ENCODE data around the gene SLC38A2.

Gene SLC38A2

DNA sequence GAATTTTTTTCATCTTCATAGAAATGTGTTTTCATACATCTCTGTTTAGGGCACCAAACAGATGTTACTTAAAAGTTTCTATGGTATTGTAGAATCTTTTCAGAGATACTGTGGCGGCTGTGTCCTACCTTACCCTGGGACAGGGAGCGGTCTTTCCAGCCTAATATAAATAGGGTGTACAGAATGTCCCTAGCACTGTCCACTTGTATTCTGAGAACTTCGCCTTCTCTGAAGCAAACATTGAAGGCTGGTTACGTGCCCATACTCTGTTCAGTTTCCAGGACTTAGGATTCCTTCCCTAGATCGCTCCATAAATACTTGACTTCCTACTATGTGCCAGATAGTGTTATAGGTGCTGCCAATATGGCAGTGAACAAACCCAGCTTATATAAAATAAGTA is 24.3 kb upstream of the SLC38A2 start:
- DNase-seq (ENCODE audit: extremely low read depth in 1 of 2, low read depth in 1 of 2), result no peak

DNA sequence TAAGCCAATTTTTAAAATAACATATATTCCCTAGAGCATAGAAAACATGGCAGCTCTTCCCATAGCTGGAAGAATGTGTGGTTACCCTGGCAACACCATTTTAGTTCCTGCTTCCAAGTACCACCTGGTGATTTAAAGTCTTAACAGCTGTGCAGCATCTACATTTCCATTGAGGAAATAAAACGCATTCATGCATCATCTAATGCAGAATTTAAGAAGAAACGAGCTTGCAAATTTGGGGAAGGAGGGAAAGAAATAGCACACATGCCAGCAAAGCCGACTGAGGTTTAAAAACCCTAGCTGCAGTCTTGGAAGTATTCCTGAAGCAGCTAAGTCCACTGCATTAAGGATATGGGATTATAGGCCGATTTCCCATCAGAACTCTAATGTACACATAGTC is 22.8 kb upstream of the SLC38A2 start:
- DNase-seq (ENCODE audit: extremely low read depth in 1 of 2, low read depth in 1 of 2), result no peak

DNA sequence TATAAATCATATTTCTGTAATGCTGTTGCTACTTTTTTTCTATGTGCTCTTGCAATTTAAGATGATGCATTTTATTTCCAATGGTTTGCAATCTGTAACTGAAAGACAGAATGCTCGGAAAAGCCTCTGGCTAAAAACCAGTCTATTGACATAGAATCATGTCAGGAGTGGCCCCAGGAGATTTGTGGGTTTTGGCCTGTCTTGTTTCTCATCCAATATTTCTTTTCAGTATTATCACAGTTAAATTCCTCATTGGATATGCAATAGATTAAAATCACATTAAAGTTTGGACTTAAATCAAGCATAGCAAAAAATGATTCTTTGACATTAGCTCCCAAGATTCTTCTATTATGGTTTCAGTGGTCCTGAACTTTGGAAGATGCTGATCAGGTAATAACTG is 19.1 kb upstream of the SLC38A2 start:
- no peak for DNase-seq (ENCODE audit: extremely low read depth in 1 of 2, low read depth in 1 of 2)

DNA sequence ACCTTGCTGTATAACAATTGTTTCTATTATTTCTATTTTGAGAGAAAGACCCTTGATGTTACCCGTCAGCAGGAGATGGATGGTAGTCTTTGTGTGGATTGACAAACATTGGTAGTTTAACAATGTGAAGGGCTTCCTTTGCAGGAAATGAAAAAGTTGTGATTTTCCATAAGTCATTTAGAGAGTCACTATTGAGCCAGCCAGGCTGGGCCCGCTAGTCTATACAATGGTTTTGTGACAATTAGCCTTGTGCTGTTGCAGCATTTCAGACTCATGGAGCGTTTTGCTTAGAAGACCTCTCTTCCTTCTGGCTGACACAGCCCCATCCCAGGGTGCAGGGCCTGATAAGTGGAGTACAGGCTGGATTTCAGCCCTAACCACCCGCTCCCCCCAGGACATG is 18.3 kb upstream of the SLC38A2 start:
- no peak for DNase-seq (ENCODE audit: extremely low read depth in 1 of 2, low read depth in 1 of 2)

DNA sequence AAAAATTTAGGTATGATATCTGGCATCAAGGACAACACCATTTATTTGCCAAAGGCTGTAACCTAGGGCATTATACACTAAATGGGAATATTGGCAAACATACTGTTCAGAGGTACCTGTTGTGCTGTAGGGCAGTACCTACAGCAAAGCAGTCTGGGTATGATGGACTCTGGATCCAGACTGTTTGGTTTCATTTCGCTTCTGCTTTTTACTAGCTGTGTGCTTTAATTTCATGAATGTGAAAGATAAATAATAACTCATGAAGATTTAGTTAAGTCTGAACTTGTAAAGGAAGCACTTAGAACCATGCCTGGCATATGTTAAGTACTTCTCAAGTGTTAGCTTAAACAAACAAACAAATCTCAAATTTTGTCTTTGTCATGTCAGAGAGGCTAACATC is 17.7 kb upstream of the SLC38A2 start:
- no peak for DNase-seq (ENCODE audit: extremely low read depth in 1 of 2, low read depth in 1 of 2)

DNA sequence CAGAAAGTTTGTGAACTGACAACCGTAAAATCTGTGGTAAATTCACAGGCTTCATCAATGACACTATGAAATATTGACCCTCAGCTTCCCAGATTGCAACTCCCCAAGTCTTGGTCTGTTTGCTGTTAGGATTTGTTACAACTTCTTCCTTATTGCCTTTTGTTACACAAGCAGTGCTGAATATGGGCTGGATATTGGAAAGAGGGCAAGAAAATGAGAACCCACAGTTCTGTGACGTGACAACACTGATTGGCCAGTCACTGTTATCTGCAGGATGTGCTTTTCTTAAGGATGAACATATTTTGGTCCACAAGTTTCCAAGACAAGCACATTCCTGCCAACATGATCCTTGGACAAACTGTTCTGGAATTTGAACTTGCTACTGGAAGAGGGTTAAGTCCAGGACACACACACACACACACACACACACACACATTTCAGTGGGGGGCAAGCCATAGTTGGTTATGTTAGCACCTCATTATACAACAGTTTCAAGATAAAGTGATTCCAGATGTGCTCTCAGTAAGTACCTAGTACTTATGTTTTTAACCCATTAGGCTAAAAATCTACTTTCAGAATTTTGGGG is 16.6 kb upstream of the SLC38A2 start:
- no peak for DNase-seq (ENCODE audit: extremely low read depth in 1 of 2, low read depth in 1 of 2)

DNA sequence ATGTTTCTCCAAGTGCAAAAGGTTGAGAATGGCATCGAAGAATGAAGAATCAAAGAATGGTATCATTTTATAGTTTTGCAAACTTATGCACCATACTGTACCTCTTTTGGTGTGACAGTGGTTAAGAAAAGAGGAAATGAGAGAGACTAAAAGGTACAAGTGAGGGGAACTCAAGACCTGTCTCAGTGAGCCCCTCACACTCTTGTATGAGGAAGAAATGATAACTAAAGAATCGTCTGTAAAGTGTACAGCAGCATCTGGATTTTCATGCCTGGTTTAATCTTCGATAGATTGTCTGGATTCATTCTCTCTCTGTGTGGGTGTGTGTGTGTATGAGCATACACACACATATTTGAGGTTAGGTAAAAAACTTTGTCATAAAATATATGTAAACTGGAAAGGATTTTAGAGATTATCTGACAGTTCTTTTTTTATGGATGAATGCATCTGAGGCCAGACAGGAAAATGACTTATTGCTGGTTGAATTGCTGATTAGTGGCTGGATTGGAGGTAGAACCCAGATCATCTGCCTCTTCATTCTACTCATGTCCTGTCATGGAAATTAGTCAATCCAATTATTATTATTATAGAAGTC is 16.0 kb upstream of the SLC38A2 start:
- DNase-seq (ENCODE audit: extremely low read depth in 1 of 2, low read depth in 1 of 2), result no peak

DNA sequence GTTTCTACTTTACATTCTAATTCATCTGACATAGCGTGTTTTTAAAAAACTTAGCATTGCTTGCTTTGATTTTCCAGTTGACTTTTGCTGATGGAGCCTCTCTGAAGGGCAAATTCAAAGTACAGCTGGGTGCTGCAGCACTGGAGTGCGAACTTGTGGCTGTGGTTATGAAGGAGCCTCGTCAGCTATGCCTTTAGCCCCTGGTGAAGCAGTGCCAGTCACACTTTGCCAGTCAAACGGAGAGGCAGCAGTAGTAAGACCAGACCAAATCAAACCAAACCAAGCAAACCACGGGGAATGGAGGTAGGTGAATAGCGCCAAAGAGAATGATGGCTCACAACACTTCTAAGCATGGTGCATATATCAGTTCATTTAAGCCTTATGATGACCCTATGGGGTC is 15.1 kb upstream of the SLC38A2 start:
- DNase-seq (ENCODE audit: extremely low read depth in 1 of 2, low read depth in 1 of 2), result no peak

DNA sequence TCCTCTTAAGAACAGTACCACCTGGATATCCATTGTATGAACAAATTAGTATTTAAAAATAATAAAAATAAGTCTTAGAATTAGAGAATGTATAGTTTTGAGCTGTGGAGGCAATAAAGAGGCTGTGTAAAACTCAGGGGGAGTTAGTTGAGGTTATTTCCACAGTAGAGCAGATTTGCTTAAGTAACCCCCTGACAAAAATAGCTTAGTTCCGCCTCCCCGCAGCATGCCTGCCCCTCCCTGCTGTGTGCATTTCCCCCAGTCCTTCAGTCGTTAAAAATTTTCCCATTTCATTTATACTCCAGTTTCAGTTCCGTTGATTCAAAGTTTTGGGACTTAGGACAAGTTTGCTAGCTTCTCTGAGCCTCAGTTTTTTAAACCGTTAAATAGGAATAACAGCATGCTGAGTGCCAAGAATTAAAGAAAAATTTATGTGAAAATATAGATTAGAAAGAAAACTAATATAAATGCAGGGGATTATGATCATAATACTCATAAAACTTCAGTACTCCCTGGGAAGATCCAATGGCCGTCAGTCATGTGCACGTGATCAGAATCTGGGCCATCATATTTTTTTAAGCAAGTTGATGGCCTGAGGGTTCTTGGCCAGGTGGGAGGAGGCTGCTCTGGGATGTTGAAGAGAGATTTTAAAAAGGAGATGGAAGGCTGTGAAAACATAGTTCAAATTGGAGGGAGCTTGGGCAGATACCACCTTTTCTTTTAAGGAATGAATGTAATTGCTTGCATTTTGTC is 14.5 kb upstream of the SLC38A2 start:
- DNase-seq (ENCODE audit: extremely low read depth in 1 of 2, low read depth in 1 of 2), result no peak

DNA sequence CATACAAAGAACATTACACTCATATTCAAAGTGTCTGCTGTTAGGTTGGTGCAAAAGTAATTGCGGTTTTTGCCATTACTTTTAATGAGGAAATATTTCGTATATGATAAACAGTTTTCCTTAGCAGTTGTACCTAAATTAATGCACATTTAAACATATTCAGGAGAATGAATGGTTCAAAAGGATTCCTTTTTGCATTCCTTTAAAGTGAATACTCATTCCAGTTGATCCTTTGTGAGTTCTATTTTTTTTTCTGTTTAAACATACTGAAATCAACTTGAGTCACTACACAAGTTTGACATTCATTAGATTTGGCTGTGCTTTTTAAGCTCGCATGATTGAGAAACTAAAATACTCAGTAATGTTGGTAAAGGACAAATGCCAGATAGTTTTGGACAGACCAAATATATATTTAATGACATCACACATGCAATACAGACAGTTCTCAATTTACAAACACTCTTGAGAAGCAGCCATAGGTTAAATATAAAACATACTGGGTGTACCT is 13.8 kb upstream of the SLC38A2 start:
- no peak for DNase-seq (ENCODE audit: extremely low read depth in 1 of 2, low read depth in 1 of 2)

DNA sequence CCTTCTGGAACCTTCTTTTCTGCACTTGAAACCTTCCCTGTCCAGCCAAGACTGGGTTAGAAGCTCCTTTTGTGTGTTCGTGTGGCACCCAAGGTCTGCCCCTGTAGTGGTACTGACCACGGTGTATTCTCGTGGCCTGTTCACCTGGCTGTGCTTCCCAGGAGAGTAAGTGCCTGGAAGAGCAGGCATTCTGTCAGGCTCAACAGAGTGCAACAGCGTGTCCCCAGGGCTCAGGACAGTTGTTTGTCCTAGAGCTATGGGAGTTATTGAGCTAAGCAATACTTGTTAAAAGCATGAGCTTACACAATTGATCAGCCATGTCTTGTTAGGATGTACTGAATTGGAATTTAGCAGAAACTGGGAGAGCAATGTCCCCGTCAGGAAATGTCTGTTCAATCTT is 12.9 kb upstream of the SLC38A2 start:
- DNase-seq (ENCODE audit: extremely low read depth in 1 of 2, low read depth in 1 of 2), result no peak

DNA sequence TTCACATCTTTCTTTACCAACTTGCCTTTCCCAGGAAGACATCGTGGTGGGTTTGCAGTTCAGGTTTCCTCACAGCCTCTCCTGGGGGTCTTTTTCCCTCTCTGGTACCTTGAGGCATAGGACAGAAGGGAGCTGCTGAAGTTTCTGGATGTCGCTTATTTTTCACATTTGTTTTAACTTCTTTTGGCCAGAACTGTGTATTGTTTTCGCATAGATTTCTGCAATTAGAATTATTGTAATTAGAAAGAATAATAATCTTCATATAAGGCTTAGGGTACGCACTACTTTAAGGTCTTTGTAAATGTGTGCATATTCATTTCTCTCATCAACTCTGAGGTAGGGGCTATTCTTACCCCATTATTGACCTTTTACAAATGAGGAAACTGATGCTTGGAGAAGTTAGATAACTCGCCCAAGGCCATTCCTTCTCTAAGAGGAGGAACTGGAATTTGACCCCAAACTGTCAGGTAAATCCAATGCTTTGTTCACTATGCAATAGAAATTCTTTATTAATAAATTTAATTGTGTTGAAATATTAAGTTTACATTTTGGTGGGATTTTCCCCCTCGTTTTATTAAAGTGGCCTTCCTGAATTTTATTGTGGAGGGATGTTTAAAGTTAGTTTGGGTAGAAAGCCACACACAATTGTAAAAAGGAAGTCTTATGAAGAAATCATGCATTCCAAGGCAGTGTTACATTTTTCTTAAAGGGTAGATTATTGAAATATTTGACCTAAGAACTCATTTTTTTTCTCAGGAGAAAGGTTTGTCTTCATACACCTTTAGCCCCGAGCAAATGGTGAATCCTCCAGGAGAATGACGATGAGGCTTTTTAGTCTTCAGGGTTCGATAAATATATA is 12.1 kb upstream of the SLC38A2 start:
- DNase-seq (ENCODE audit: extremely low read depth in 1 of 2, low read depth in 1 of 2), result no peak

DNA sequence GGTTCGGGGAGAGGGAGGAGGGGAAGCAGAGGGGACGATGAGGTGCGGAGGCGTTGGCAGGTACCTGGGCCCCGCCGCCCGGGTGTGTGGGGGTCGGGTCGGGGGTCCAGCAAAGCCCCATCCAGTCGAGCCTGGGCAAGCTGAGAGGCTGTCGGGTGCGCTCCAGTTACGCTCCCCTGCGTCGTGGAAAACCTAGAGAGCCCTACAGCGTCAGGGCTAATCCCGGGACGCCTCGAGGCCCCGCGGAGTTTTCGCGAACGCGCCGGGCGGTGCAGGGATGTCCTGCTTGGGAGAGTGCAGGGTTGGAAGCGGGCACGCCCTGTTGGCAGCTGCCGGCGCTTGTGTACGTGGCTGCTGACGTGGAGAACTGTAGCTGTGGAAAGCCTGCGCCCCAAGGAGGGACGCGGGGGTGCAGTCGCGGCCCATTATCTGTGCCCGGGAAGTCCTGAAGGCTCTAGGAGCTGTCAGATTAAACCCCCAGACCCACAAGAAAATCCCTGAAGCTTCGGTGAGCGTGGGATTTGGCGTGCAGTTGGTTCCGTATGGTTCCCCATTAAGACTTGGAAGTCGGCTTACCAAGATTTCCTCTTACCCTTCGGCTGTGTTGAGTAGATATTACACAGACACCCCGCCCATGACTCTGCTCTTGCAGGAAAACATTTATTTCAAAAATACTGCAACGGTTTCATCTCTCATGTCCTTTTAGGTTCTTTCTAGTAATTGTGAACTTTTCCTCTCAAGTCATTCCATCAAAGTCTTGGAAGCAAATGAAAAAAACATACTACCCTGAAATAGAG is 11.3 kb upstream of the SLC38A2 start:
- DNase-seq (ENCODE audit: extremely low read depth in 1 of 2, low read depth in 1 of 2), result peak; percentile 51 to 52

DNA sequence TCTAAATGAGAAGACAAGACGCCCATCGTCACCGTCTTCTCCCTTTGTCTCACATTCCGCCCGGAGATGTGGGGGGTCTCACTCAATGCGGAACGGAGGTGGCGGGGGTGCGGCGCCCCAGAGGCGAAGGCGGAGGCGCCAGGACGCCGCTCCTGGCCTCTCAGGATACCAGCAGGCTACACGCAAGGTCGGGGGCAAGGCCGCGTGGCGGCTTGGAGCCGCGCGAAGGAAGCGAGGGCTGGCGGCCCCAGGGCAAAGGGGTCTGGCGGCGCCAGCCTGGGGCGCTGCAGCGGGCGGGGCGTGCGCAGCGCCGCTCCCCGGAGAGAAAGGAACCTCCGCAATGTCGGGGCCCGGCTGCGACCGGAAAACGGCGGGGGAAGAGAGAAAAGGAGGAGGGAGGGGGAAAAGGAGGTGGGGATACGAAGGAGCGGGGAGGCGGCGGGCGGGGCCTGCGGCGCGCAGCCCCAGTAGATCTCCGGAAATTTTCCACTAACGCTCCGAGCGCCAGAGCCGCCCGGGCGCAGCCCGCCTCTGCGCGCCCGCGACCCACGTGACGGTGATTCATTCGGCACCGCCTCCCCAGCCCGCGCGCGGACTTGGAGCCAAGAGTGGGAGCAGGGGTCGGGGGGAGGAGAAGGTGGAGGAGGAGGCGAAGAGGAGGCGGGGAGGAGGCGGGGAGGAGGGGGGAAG is 10.5 kb upstream of the SLC38A2 start:
- peak; percentile 79 to 91 for DNase-seq (ENCODE audit: extremely low read depth in 1 of 2, low read depth in 1 of 2)

DNA sequence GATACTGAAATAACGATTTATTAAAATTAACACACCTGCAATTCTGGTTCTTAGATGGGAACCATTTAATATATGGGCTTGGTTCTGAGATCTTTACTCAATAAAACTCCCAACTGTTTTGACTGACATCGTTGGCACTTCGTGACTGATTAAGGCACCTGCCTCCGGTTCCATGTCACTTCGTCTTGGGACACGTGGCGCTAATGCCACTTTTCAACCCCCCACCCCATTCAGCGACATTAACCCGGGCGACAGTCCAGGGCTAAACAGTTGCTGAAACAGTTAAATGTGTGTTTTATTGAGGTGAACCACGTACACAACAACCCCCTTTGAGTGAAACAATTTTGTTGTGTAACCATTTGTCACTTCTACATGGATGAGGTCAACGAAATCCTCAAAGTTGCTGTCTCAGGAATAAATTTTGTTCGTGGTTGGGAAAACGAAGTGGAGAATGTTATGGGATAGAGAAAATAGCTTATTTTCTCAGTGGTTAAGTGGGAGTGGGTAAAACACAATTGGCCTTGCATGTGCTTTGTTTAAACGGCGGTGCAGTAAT is 9.9 kb upstream of the SLC38A2 start:
- no peak for DNase-seq (ENCODE audit: extremely low read depth in 1 of 2, low read depth in 1 of 2)

DNA sequence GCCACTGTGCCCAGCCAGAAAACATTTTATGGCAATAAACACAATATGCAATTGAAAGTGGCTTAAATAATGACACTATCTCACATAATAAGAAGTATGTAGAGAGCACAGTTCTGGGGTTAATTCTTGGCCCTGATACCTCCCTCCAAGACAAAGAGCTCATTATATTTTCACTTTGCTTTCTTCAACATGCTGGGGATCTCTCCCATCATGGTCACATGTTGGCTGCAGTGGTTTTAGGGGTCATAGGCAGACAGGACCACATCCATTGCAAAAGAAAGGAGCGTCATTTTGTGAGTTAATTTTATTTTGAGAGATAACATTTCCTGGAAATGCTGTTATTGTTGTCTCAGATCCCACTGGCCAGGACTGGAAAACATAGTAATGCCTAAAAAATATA is 8.3 kb upstream of the SLC38A2 start:
- no peak for DNase-seq (ENCODE audit: extremely low read depth in 1 of 2, low read depth in 1 of 2)

DNA sequence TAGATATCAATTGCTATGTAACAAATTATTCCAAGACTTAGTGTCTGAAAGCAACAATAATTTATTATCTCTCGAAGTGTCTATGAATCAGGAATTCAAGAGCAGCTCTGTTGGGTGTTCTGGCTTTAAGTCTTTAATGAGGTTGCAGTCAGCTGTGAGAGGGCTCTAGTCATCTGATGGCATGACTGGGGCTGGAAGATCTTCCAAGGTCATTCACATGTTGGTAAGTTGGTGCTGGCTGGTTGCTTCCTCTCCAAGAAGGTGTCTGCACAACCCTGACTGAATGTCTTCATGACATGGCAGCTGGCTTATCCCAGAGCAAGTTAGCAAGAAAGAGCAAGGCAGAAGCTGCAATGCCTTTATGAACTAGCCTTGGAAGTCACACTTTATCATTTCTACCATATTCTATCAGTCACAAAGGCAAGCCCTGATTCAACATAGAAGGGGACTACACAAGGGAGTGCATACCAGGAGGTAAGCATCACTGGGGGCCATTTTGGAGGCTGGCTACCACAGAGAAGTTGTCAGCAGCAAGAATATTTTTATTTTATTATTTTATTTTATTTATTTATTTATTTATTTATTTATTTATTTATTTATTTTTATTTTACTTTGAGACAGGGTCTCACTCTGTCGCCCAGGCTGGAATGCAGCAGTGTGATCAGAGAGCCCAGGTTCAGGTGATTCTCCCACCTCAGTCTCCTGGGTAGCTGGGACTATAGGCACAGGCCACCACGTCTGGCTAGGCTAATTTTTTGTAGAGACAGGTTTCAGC is 7.6 kb upstream of the SLC38A2 start:
- no peak for DNase-seq (ENCODE audit: extremely low read depth in 1 of 2, low read depth in 1 of 2)

DNA sequence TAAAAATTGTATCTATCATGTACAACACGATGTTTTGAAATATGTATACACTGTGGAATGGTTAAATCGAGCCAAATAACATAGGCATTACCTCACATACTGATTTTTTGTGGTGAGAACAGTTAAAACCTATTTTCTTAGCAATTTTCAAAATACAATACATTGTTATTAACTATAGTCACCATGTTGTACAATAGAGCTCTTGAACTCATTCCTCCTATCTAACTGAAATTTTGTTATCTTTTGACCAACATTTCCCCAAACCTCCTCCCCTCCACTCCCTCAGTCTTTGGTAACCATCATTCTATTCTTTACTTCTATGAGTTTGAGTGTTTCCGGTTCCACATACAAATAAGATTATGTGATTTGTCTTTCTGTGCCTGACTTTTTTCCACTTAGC is 6.8 kb upstream of the SLC38A2 start:
- no peak for DNase-seq (ENCODE audit: extremely low read depth in 1 of 2, low read depth in 1 of 2)

DNA sequence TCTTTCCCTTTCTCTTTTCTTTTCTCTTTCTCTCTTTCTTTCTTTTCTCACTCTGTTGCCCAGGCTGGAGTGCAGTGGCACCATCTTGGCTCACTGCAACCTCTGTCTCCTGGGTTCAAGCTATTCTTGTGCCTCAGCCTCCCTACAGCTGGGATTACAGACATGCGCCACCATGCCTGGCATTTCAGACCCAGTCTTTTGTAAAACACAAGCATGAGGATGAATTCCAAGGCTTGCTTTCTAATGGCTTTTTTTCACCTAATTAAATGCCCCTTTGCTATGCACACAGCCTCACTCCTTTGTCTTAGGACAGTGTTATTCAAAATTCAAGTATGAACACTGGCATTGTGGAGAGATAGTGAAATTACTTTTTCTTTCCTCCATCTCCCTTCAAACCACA is 6.0 kb upstream of the SLC38A2 start:
- no peak for DNase-seq (ENCODE audit: extremely low read depth in 1 of 2, low read depth in 1 of 2)

Measured in activated CD8-positive, alpha-beta memory T cell treated with anti-CD3 and anti-CD28 coated beads for 1 hour (primary cell).